ENCODE measurements around the gene C19orf25. TPM values are rescaled to one million over a fixed set of nuclear protein-coding genes. Genes with fewer than 3 reads are reported as not detected.

The C19orf25 gene
- total RNA-seq, 1 donor from 2014 or later = 29.2 TPM

- Mint-ChIP-seq H3K36me3 (ENCODE audit: unreplicated experiment) (no peaks in the 10 kb centered on the region), H3K4me3 (ENCODE audit: unreplicated experiment) (no peak within 1 kb of the TSS), H3K27ac (ENCODE audit: unreplicated experiment) (no peak within 1 kb of the TSS), H3K27me3 (ENCODE audit: unreplicated experiment) (peaks cover 6% of the 10 kb centered on the region), H3K9me3 (ENCODE audit: unreplicated experiment) (peaks cover 4% of the 10 kb centered on the region), H3K4me1 (ENCODE audit: low read depth, unreplicated experiment) (no peaks in the 10 kb centered on the region)
- TF ChIP-seq, protein P1, sequence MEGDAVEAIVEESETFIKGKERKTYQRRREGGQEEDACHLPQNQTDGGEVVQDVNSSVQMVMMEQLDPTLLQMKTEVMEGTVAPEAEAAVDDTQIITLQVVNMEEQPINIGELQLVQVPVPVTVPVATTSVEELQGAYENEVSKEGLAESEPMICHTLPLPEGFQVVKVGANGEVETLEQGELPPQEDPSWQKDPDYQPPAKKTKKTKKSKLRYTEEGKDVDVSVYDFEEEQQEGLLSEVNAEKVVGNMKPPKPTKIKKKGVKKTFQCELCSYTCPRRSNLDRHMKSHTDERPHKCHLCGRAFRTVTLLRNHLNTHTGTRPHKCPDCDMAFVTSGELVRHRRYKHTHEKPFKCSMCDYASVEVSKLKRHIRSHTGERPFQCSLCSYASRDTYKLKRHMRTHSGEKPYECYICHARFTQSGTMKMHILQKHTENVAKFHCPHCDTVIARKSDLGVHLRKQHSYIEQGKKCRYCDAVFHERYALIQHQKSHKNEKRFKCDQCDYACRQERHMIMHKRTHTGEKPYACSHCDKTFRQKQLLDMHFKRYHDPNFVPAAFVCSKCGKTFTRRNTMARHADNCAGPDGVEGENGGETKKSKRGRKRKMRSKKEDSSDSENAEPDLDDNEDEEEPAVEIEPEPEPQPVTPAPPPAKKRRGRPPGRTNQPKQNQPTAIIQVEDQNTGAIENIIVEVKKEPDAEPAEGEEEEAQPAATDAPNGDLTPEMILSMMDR (IDR thresholded peaks at IDR 0.05; ENCODE audit: partially characterized antibody, unreplicated experiment) = no peak
- DNase-seq = no peak
Measured at GRCh38 chr19:1512671-1513498, 33.9 kb upstream of the C19orf25 start, which contains the start of gene ADAMTSL5. Gene ADAMTSL5, minus strand, starts transcription at chr19:1513019. Its CDS starts 2,076 bp downstream, at chr19:1510943.

GRCh38 chr19:1511318-1512317 lies 32.6 kb upstream of the C19orf25 start:
- Mint-ChIP-seq H3K4me3 (ENCODE audit: unreplicated experiment) (no peak overlapping the region), H3K4me1 (ENCODE audit: low read depth, unreplicated experiment) (no peaks in the 10 kb centered on the region), H3K27me3 (ENCODE audit: unreplicated experiment) (peaks cover 7% of the 10 kb centered on the region), H3K27ac (ENCODE audit: unreplicated experiment) (no peak overlapping the region), H3K9me3 (ENCODE audit: unreplicated experiment) (peaks cover 7% of the 10 kb centered on the region), H3K36me3 (ENCODE audit: unreplicated experiment) (no peaks in the 10 kb centered on the region)
- TF ChIP-seq, protein P1 (IDR thresholded peaks at IDR 0.05; ENCODE audit: partially characterized antibody, unreplicated experiment) = no peak
- DNase-seq = no peak

DNA sequence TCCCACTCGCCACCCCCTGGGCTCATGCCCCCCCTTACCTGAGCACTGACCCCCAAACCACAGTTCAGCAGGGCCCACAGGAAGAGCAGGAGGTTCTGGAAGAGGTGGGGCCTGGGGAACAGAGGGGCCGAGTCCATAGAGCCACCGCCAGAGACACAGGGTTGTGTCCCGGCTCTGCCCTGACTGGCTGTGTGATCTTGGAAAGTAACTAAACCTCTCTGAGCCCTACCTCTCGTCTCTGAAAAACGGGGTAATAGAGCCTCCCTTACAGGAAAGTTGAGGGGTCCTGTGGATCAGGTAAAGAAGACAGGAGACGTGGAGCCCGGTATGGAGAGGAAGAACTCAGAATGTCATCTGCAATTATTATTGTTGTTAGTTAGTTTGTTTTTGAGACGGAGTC lies 31.8 kb upstream of the C19orf25 start:
- TF ChIP-seq, protein P1 (IDR thresholded peaks at IDR 0.05; ENCODE audit: partially characterized antibody, unreplicated experiment) = no peak
- Mint-ChIP-seq H3K9me3 (ENCODE audit: unreplicated experiment) (peaks cover 9% of the 10 kb centered on the region), H3K4me1 (ENCODE audit: low read depth, unreplicated experiment) (no peaks in the 10 kb centered on the region), H3K4me3 (ENCODE audit: unreplicated experiment) (no peak overlapping the region), H3K27ac (ENCODE audit: unreplicated experiment) (no peak overlapping the region), H3K36me3 (ENCODE audit: unreplicated experiment) (no peaks in the 10 kb centered on the region), H3K27me3 (ENCODE audit: unreplicated experiment) (peaks cover 7% of the 10 kb centered on the region)
- DNase-seq = no peak

GRCh38 chr19:1510442-1510806 lies 31.4 kb upstream of the C19orf25 start:
- Mint-ChIP-seq H3K27me3 (ENCODE audit: unreplicated experiment) (peaks cover 9% of the 10 kb centered on the region), H3K27ac (ENCODE audit: unreplicated experiment) (no peak overlapping the region), H3K36me3 (ENCODE audit: unreplicated experiment) (no peaks in the 10 kb centered on the region), H3K4me3 (ENCODE audit: unreplicated experiment) (no peak overlapping the region), H3K4me1 (ENCODE audit: low read depth, unreplicated experiment) (no peaks in the 10 kb centered on the region), H3K9me3 (ENCODE audit: unreplicated experiment) (peaks cover 9% of the 10 kb centered on the region)
- TF ChIP-seq, protein P1 (IDR thresholded peaks at IDR 0.05; ENCODE audit: partially characterized antibody, unreplicated experiment) = no peak
- no peak for DNase-seq

Data from glutamatergic neuron (in vitro differentiated cells).